NCI-H1694 treated with DMSO at 0.1 percent for 48 hours (cell line): ENCODE data around the gene CD22.
A peak's percentile ranks its signal among the peaks of the same experiment; 100 is the strongest.

ENCODE experiments used
- DNase-seq: peaks from one replicate; lab custom pipeline; 2025; lab: John Stamatoyannopoulos, UW

CD22 gene

DNA sequence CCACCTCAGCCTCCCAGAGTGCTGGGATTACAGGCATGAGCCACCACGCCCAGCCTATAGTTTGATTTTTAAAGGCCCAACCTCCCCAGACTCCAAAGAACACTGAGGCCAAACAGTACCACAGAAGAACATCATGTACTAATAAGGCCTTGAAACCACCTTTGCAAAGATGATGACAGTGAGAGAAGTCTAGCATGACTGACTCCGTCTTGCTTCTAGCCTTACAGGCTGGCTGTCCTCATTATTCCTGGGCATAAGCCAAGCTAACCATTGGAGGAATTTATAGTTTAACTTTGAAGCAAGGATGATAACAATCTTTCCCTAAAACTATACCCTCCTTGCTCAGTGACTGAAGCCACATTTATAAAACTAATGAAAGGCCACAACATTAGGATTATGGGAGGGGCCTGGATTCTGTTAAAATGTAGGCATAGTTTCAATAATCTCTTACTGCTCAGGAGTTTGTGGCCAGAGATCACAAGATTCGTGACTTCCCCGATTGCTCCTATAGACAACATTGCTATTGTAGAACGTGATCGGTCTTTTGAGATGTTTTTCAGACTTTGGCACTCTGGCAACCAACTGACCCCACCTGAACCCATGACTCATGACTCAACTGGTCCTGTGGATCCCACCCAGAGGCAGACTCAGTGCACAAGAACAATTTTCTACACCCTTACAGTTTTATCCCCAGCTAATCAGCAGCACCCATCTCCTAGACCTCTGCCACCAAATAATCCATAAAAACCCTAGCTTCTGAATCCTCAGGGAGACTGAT, 59.5 kb downstream of the CD22 start:
- no peak for DNase-seq

- DNase-seq = no peak
These were observed 60.3 kb downstream of the CD22 start for GRCh38 chr19:35389192-35389861.

DNA sequence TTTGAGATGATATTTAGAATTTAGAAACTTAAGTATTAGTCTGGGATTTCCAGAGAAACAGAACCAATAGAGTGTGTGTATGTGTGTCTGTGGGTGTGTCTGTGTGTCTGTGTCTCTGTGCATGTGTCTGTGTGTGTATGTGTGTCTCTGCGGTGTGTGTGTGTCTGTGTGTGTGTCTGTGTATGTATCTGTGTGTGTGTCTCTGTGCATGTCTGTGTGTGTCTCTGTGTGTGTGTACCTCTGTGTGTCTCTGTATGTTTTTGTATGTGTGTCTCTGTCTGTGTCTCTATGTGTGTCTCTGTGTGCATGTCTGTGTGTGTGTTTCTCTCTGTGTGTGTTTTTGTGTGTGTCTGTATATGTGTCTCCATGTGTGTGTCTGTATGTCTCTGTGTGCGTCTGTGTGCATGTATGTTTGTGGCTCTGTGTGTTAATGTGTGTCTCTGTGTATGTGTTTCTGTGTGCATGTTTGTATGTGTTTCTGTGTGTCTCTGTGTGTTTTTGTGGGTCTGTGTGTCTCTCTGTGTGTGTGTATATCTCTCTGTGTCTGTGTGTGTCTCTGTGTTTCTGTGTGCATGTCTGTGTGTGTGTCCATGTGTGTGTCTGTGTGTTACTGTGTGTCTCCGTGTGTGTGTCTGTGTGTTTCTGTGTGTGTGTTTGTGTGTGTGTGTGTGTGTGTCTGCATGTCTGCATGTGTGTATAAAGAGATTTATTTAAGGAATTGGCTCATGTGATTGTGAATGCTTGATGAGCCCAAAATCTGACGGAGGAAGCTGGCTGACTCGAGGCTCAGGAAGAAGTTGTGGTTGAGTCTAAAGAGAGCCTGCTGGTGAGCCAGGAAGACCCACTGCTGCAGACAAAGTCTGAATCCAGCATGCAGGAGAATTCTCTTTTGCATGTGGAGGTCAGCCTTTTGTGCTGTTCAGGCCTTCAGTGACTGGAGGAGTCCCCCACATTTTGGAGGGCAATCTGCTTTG, 64.0 kb downstream of the CD22 start:
- DNase-seq = no peak

GRCh38 chr19:35395382-35396199, 66.6 kb downstream of the CD22 start:
- peak; percentile 53 for DNase-seq

DNA sequence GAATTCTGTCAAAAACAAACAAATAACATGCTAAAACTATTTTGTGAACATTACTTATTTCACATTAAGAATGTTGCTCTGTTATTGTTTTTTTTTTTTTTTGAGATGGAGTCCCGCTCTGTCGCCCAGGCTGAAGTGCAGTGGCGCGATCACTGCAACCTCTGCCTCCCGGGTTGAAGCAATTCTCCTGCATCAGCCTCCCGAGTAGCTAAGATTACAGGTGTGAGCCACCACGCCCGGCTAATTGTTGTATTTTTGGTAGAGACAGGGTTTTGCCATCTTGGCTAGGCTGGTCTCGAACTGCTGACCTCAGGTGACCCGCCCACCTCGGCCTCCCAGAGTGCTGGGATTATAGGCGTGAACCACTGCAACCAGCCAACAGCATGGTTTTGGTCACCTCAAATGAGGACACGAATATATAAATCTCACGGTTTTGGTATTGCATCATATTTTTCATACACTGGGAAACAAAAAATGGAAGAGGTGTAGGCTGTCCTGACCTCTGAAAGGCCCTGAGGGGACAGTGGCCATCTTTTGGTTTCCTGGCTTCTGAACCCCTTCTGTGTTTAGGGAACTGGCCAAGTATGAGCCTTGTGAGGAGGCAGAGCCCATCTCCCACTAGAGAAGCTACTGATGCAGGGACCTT, 67.4 kb downstream of the CD22 start:
- DNase-seq = no peak
